ENCODE measurements around the gene NCAM2.
"Not testable (repeated sequence)": the region's sequence is repeated elsewhere in the genome, so short reads cannot be mapped to it uniquely, and the experiment has no call there.

The NCAM2 gene

DNA sequence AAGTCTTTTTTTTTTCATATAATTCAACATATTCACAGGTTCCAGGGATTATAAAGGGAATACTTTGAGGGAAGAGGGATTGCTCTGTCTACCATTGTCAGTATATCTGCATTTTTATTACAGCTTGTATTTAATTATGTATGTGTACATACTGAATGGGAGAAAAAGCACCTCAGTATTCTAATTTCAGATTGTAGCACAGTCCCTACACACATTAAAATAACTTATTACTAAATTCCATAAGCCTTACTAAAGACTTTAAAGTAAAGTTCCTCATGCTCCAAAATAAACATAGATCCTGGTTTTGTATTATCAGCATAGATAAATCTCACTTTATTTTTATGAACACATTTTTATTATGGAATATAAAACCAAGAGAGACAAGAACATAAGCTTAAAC, 134.2 kb downstream of the NCAM2 start:
- no peak for DNase-seq
- TF ChIP-seq, protein P1, sequence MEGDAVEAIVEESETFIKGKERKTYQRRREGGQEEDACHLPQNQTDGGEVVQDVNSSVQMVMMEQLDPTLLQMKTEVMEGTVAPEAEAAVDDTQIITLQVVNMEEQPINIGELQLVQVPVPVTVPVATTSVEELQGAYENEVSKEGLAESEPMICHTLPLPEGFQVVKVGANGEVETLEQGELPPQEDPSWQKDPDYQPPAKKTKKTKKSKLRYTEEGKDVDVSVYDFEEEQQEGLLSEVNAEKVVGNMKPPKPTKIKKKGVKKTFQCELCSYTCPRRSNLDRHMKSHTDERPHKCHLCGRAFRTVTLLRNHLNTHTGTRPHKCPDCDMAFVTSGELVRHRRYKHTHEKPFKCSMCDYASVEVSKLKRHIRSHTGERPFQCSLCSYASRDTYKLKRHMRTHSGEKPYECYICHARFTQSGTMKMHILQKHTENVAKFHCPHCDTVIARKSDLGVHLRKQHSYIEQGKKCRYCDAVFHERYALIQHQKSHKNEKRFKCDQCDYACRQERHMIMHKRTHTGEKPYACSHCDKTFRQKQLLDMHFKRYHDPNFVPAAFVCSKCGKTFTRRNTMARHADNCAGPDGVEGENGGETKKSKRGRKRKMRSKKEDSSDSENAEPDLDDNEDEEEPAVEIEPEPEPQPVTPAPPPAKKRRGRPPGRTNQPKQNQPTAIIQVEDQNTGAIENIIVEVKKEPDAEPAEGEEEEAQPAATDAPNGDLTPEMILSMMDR (IDR thresholded peaks at IDR 0.05) = no peak
- H3K4me3 Mint-ChIP-seq = no peak overlapping the region
- no peaks in the 10 kb centered on the region for H3K36me3 Mint-ChIP-seq (ENCODE audit: low read depth)
- no peaks in the 10 kb centered on the region for H3K9me3 Mint-ChIP-seq
- H3K4me1 Mint-ChIP-seq = no peaks in the 10 kb centered on the region
- peaks cover under 1% of the 10 kb centered on the region for H3K27me3 Mint-ChIP-seq (ENCODE audit: low read depth, poor library complexity)
- no peak overlapping the region for H3K27ac Mint-ChIP-seq

DNA sequence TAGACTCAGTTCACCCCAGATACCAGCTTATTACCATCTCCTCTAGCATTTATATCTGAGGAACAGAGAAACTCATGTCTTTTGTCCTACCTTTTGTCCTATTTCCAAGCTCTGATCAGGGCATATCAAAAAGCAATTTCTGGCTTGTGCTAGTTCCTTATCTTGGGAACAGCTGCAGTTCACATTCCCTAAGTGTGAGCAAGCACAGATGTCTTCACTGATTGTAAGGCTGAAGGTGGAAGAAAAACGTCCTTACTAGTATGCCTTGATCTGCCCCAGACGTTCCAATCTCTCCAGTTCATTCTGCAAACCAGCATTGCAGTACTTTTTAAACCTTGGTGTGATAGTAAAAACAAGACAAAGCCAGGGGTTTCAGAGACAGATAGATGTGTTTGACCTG, 139.8 kb downstream of the NCAM2 start:
- Mint-ChIP-seq H3K27ac (no peak overlapping the region), H3K4me3 (no peak overlapping the region), H3K36me3 (ENCODE audit: low read depth) (no peaks in the 10 kb centered on the region), H3K4me1 (no peaks in the 10 kb centered on the region), H3K27me3 (ENCODE audit: low read depth, poor library complexity) (peaks cover 4% of the 10 kb centered on the region), H3K9me3 (no peaks in the 10 kb centered on the region)
- no peak for DNase-seq
- TF ChIP-seq, protein P1 (IDR thresholded peaks at IDR 0.05) = no peak

DNA sequence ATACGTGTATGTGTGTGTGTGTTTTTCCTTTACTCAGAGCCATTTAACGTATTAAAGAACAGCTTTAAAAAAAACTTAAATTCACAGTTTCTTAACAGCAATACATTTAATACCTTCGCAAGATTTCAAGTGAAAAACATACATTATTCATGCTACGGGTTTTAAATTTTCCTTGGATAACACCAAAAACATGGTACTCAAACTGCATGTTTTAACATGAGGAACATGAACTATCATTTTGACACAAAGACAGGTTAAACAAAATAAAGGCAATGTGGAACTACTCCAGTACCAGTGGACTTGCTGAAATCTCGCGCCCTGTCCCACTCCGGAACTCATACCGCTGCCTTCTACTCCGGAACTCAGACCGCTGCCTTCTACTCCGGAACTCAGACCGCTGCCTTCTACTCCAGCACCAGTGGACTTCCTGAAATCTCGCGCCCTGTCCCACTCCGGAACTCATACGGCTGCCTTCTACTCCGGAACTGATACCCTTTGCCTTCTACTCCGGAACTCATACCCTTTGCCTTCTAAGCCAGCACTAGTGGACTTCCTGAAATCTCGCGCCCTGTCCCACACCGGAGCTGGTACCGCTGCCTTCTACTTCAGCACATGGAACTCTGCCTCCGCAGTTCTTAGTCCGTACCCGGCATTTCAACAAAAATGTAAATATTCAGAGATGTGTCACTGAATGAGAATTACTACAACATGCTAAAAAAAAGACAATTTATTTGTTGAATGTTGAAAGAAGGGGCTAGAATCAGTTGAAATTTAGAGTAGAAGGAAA, 148.6 kb downstream of the NCAM2 start:
- Mint-ChIP-seq H3K9me3 (no peaks in the 10 kb centered on the region), H3K27me3 (ENCODE audit: low read depth, poor library complexity) (no peaks in the 10 kb centered on the region), H3K4me1 (no peaks in the 10 kb centered on the region), H3K4me3 (no peak overlapping the region), H3K36me3 (ENCODE audit: low read depth) (no peaks in the 10 kb centered on the region), H3K27ac (no peak overlapping the region)
- no peak for DNase-seq
- TF ChIP-seq, protein P1 (IDR thresholded peaks at IDR 0.05) = no peak

DNA sequence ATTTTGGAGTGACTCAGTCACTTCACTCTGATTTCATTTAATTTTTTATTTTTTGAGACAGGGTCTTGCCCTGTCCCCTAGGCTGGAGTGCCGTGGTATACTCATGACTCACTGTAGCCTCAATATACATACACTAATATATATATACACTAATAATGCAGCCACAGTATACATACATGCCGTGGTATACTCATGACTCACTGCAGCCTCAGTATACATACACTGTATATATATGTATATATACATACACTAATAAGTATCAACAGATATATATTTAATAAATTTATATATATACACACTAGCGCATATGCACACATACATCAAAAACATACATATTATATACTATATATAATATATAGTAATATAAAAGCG, 149.2 kb downstream of the NCAM2 start:
- H3K9me3 Mint-ChIP-seq = no peaks in the 10 kb centered on the region
- no peak for DNase-seq
- H3K27me3 Mint-ChIP-seq (ENCODE audit: low read depth, poor library complexity) = no peaks in the 10 kb centered on the region
- TF ChIP-seq, protein P1 (IDR thresholded peaks at IDR 0.05) = no peak
- H3K27ac Mint-ChIP-seq = no peak overlapping the region
- no peaks in the 10 kb centered on the region for H3K4me1 Mint-ChIP-seq
- no peak overlapping the region for H3K4me3 Mint-ChIP-seq
- H3K36me3 Mint-ChIP-seq (ENCODE audit: low read depth) = no peaks in the 10 kb centered on the region

DNA sequence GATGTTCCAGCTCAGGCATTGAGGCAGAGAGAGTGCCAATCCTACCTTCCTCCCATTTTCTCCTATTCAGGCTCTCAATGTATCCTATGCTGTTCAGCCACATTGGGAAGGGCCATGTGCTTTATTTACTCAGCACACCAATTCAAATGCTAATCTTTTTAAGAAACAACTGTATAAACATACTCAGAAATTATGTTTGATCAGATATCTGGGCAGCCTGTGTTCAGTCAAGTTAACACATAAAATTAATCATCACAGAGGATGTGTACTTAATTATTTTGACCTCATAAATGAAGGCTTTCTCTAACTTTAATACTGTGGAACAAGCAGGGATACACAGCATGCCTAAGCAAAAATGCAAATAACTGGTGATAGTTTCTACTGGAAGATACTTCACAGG, 149.8 kb downstream of the NCAM2 start:
- no peak for DNase-seq
- TF ChIP-seq, protein P1 (IDR thresholded peaks at IDR 0.05) = no peak
- no peak overlapping the region for H3K4me3 Mint-ChIP-seq
- no peaks in the 10 kb centered on the region for H3K36me3 Mint-ChIP-seq (ENCODE audit: low read depth)
- H3K9me3 Mint-ChIP-seq = no peaks in the 10 kb centered on the region
- H3K27ac Mint-ChIP-seq = no peak overlapping the region
- H3K27me3 Mint-ChIP-seq (ENCODE audit: low read depth, poor library complexity) = no peaks in the 10 kb centered on the region
- H3K4me1 Mint-ChIP-seq = no peaks in the 10 kb centered on the region

DNA sequence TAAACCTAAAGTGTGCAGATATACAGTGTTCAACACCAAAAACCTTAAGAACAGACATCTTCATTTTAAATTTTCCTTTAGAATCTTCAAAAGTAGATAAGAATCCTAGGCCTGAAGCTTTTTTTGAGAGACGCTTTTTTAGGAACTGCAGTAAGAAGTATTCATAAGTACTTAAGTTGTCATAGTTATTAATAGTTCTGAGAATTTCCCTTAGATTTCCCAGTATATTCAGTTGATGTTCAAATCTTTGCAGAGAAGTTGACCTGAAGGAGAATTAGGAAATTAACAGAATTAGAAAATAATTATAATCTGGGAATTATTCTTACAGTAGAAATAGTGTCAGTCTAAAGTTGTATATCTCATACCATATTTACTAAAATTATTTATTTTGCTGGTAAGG, 150.3 kb downstream of the NCAM2 start:
- no peak overlapping the region for H3K4me3 Mint-ChIP-seq
- no peak overlapping the region for H3K27ac Mint-ChIP-seq
- TF ChIP-seq, protein P1 (IDR thresholded peaks at IDR 0.05) = no peak
- no peaks in the 10 kb centered on the region for H3K36me3 Mint-ChIP-seq (ENCODE audit: low read depth)
- H3K4me1 Mint-ChIP-seq = no peaks in the 10 kb centered on the region
- no peak for DNase-seq
- no peaks in the 10 kb centered on the region for H3K27me3 Mint-ChIP-seq (ENCODE audit: low read depth, poor library complexity)
- H3K9me3 Mint-ChIP-seq = no peaks in the 10 kb centered on the region

DNA sequence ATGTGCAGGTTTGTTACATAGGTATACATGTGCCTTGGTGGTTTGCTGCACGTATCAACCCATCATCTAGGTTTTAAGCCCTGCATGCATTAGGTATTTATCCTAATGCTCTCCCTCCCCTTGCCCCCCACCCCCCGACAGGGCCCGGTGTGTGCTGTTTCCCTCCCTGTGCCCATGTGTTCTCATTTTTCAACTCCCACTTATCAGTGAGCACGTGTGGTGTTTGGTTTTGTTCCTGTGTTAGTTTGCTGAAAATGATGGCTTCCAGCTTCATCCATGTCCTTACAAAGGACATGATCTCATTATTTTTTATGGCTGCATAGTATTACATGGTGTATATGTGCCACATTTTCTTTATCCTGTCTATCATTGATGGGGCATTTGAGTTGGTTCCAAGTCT, 151.2 kb downstream of the NCAM2 start:
- H3K27ac Mint-ChIP-seq; H3K4me3 Mint-ChIP-seq; H3K27me3 Mint-ChIP-seq (ENCODE audit: low read depth, poor library complexity); H3K36me3 Mint-ChIP-seq (ENCODE audit: low read depth); H3K9me3 Mint-ChIP-seq; DNase-seq; H3K4me1 Mint-ChIP-seq: not testable (repeated sequence)
